Measurements from ENCODE around the gene ZSWIM5. TPM values are rescaled to one million over a fixed set of nuclear protein-coding genes. Genes with fewer than 3 reads are reported as not detected.
"Not testable (repeated sequence)": the region's sequence is repeated elsewhere in the genome, so short reads cannot be mapped to it uniquely, and the experiment has no call there.

ZSWIM5 gene
- total and polyA plus RNA-seq, 11 donors: 0.19 to 1.7 (median 0.81) TPM

- no peak for DNase-seq
- no peak for TF ChIP-seq POLR2A (IDR thresholded peaks at IDR 0.05)
- TF ChIP-seq, protein P1, sequence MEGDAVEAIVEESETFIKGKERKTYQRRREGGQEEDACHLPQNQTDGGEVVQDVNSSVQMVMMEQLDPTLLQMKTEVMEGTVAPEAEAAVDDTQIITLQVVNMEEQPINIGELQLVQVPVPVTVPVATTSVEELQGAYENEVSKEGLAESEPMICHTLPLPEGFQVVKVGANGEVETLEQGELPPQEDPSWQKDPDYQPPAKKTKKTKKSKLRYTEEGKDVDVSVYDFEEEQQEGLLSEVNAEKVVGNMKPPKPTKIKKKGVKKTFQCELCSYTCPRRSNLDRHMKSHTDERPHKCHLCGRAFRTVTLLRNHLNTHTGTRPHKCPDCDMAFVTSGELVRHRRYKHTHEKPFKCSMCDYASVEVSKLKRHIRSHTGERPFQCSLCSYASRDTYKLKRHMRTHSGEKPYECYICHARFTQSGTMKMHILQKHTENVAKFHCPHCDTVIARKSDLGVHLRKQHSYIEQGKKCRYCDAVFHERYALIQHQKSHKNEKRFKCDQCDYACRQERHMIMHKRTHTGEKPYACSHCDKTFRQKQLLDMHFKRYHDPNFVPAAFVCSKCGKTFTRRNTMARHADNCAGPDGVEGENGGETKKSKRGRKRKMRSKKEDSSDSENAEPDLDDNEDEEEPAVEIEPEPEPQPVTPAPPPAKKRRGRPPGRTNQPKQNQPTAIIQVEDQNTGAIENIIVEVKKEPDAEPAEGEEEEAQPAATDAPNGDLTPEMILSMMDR (IDR thresholded peaks at IDR 0.05): no peak
- 31 to 52% (median 41%) methylated on average over 1 of the region's 1 CpG for WGBS, 4 donors
- Histone ChIP-seq H3K27me3 (no peaks in the 10 kb centered on the region), H3K36me3 (no peaks in the 10 kb centered on the region), H3K4me1 (no peaks in the 10 kb centered on the region), H3K4me3 (no peak overlapping the region), H3K27ac (no peak overlapping the region), H3K9me3 (no peaks in the 10 kb centered on the region)
- intact Hi-C loops (cut with DNase I): no loop called here
- no peak for ATAC-seq
These were observed 24.1 kb upstream of the ZSWIM5 start for GRCh38 chr1:45230537-45230936.

- ATAC-seq (no peak), DNase-seq (no peak)
- Histone ChIP-seq H3K27ac (no peak overlapping the region), H3K4me3 (no peak overlapping the region), H3K36me3 (no peaks in the 10 kb centered on the region), H3K9me3 (no peaks in the 10 kb centered on the region), H3K4me1 (no peaks in the 10 kb centered on the region), H3K27me3 (no peaks in the 10 kb centered on the region)
- TF ChIP-seq POLR2A (IDR thresholded peaks at IDR 0.05): no peak
- TF ChIP-seq, protein P1 (IDR thresholded peaks at IDR 0.05): no peak
- intact Hi-C loops (cut with DNase I): no loop called here
- 69 to 76% (median 71%) methylated on average over 5 of the region's 5 CpGs for WGBS, 4 donors
These were observed 19.2 kb upstream of the ZSWIM5 start for GRCh38 chr1:45225598-45225997.

DNA sequence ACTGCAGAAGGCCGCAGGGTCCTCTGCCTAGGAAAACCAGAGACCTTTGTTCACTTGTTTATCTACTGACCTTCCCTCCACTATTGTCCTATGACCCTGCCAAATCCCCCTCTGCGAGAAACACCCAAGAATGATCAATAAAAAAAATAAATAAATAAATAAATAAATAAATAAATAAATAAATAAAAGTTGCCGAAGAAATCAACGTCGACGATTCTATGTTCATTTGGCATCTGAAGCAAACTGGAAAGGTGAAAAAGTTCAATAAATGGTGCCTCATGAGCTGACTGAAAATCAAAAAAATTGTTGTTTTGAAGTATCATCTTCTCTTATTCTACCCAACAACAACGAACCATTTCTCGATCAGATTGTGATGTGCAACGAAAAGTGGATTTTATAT is 17.3 kb upstream of the ZSWIM5 start:
- H3K9me3 ChIP-seq; DNase-seq; H3K36me3 ChIP-seq; H3K27me3 ChIP-seq; ATAC-seq; H3K4me3 ChIP-seq; intact Hi-C loops (cut with DNase I); H3K4me1 ChIP-seq; H3K27ac ChIP-seq: not testable (repeated sequence)
- 87 to 91% (median 90%) methylated on average over 8 to 9 of the region's 9 CpGs for WGBS, 4 donors

DNA sequence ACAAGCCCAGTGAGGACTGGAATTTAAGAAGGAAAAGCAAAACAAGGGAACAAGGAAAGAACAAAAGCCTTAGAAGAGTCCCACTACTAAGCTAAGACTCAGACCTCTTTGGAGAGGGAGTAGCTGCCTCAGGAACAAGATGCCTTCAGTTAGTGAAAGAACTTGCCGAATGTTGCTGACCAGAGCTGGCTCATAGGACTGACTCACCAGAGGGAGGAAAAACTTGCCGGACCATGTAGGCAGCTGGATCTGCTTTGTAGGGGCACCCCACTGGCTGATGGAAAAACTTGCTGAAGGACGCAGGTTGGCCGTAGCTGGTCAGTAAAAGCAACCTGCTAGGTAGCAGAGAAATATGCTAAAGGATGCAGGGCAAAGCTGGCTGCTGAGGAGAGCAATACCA is 15.3 kb upstream of the ZSWIM5 start:
- Histone ChIP-seq H3K27ac (no peak overlapping the region), H3K27me3 (peaks cover 0 to 4% (median 0%) of the 10 kb centered on the region in 9 donors), H3K36me3 (no peaks in the 10 kb centered on the region), H3K4me1 (no peaks in the 10 kb centered on the region), H3K4me3 (no peak overlapping the region), H3K9me3 (no peaks in the 10 kb centered on the region)
- intact Hi-C loops (cut with DNase I): no loop called here
- 82 to 94% (median 89%) methylated on average over 4 of the region's 4 CpGs for WGBS, 4 donors
- TF ChIP-seq POLR2A (IDR thresholded peaks at IDR 0.05): no peak
- TF ChIP-seq, protein P1 (IDR thresholded peaks at IDR 0.05): no peak
- ATAC-seq (no peak), DNase-seq (no peak)

- Histone ChIP-seq H3K4me1 (no peaks in the 10 kb centered on the region), H3K36me3 (no peaks in the 10 kb centered on the region), H3K27me3 (peaks cover 0 to 16% (median 0%) of the 10 kb centered on the region in 9 donors), H3K27ac (no peak overlapping the region), H3K9me3 (no peaks in the 10 kb centered on the region), H3K4me3 (no peak overlapping the region)
- DNase-seq (no peak), ATAC-seq (no peak)
- intact Hi-C loops (cut with DNase I): no loop called here
- TF ChIP-seq, protein P1 (IDR thresholded peaks at IDR 0.05): no peak
- no peak for TF ChIP-seq POLR2A (IDR thresholded peaks at IDR 0.05)
These were observed 10.5 kb upstream of the ZSWIM5 start for GRCh38 chr1:45216861-45217260.
